Stimulated activated CD8-positive, alpha-beta memory T cell treated with anti-CD3 and anti-CD28 coated beads, Interleukin-15, amount 100 ng/mL, for 48 hours (primary cell): Measurements from ENCODE around the gene CT45A5.
"Not testable (repeated sequence)": the region's sequence is repeated elsewhere in the genome, so short reads cannot be mapped to it uniquely, and the experiment has no call there.

ENCODE experiments used
- DNase-seq, 2 donors: peaks; one replicate each; pipeline ENCODE4 v3.0.0-alpha.2; 2020; ENCODE audit warnings: low read depth in 2 of 2

CT45A5 gene

GRCh38 chrX:135785403-135785802 is at the start of gene CT45A5:
TSS of gene CT45A5 (minus strand) at chrX:135785503. CDS start at chrX:135781729, 3,774 bp downstream.
- DNase-seq, result not testable (repeated sequence)

GRCh38 chrX:135819912-135820311 is 34.6 kb upstream of the CT45A5 start, which contains the start of gene CT45A2:
TSS of gene CT45A2 (minus strand) at chrX:135820012. CDS start at chrX:135816265, 3,747 bp downstream.
- DNase-seq, result not testable (repeated sequence)

- DNase-seq, result not testable (repeated sequence)
Measured at GRCh38 chrX:135802687-135803086, 17.4 kb upstream of the CT45A5 start, which contains the start of gene CT45A6. TSS of gene CT45A6 (minus strand) at chrX:135802787. CDS start at chrX:135798993, 3,794 bp downstream.

GRCh38 chrX:135768091-135768490 is 17.2 kb downstream of the CT45A5 start, which contains the start of gene CT45A3:
TSS of gene CT45A3 (minus strand) at chrX:135768191. CDS start at chrX:135764444, 3,747 bp downstream.
- DNase-seq, result not testable (repeated sequence)

GRCh38 chrX:135744739-135745138 is 40.6 kb downstream of the CT45A5 start:
- DNase-seq, result not testable (repeated sequence)

- no peak for DNase-seq
Measured at GRCh38 chrX:135741192-135741715, 44.0 kb downstream of the CT45A5 start.

- peak; percentile 14 to 20 for DNase-seq
Measured at GRCh38 chrX:135740681-135741149, 44.6 kb downstream of the CT45A5 start.

GRCh38 chrX:135737366-135738071 is 47.8 kb downstream of the CT45A5 start:
- no peak for DNase-seq

- DNase-seq, result not testable (repeated sequence)
Measured at GRCh38 chrX:135734666-135735065, 50.6 kb downstream of the CT45A5 start.
